Common myeloid progenitor, CD34-positive (primary cell): ENCODE data around the gene EIF5B.

Source experiments
- CTCF ChIA-PET: fragments of 350-600 bp; sonication (Branson Sonifier 250); formaldehyde crosslinking; loops from one replicate; lab custom pipeline; 2021; ENCODE audit warnings: antibody characterized with exemption; lab: Charles Lee
- POLR2A ChIA-PET: fragments of 350-600 bp; sonication (Branson Sonifier 250); formaldehyde crosslinking; loops from one replicate; lab custom pipeline; 2021; ENCODE audit warnings: antibody characterized with exemption; lab: Charles Lee
- DNase-seq, 3 donors: peaks; one replicate each; pipeline versions ENCODE4 v3.0.0 to v3.0.0-alpha.2; 2013
- H3K27ac ChIP-seq, 2 experiments: 1 replicate in 1 of 2; 2 replicates in 1 of 2; pipeline ENCODE4 v1.7.0; 2013; ENCODE audit warnings: inconsistent platforms in 2 of 2, low read length in 2 of 2, mild to moderate bottlenecking in 2 of 2, low read depth in 1 of 2, moderate library complexity in 1 of 2; ENCODE audit not compliant: severe bottlenecking in 2 of 2, insufficient read depth in 1 of 2, poor library complexity in 1 of 2
- H3K27me3 ChIP-seq, 5 experiments: replicated peaks in 2 of 5; 1 replicate in 3 of 5; 2 replicates in 2 of 5; pipeline versions ENCODE4 v1.6.1 to v1.7.0; 2013; ENCODE audit warnings: low read length in 4 of 5, mild to moderate bottlenecking in 2 of 5, moderate library complexity in 2 of 5, inconsistent platforms in 1 of 5; ENCODE audit not compliant: insufficient read depth in 5 of 5, control insufficient read depth in 4 of 5
- H3K36me3 ChIP-seq, 4 experiments: 1 replicate in 2 of 4; 2 replicates in 2 of 4; pipeline versions ENCODE4 v1.6.1 to v1.7.0; 2013; ENCODE audit warnings: low read length in 3 of 4, control low read depth in 1 of 4, mild to moderate bottlenecking in 1 of 4; ENCODE audit not compliant: control insufficient read depth in 4 of 4, insufficient read depth in 4 of 4
- H3K4me1 ChIP-seq, 4 experiments: 1 replicate in 3 of 4; 2 replicates in 1 of 4; pipeline versions ENCODE4 v1.6.1 to v1.7.1; 2013; ENCODE audit warnings: low read length in 3 of 4, mild to moderate bottlenecking in 3 of 4, control low read depth in 1 of 4, inconsistent platforms in 1 of 4, moderate library complexity in 1 of 4; ENCODE audit not compliant: control insufficient read depth in 4 of 4, insufficient read depth in 4 of 4; ENCODE audit errors: control extremely low read depth in 1 of 4
- H3K4me3 ChIP-seq, 7 experiments: 1 replicate in 4 of 7; 2 replicates in 3 of 7; pipeline versions ENCODE4 v1.5.1 to v1.7.0; 2013; ENCODE audit warnings: mild to moderate bottlenecking in 7 of 7, low read length in 6 of 7, moderate library complexity in 6 of 7, inconsistent platforms in 2 of 7, low read depth in 2 of 7, control low read depth in 1 of 7; ENCODE audit not compliant: insufficient read depth in 4 of 7, control insufficient read depth in 1 of 7; ENCODE audit errors: extremely low read depth in 1 of 7
- H3K9me3 ChIP-seq, 5 experiments: 1 replicate in 4 of 5; 2 replicates in 1 of 5; pipeline versions ENCODE4 v1.6.1 to v1.7.1; 2013; ENCODE audit warnings: low read length in 4 of 5, mild to moderate bottlenecking in 2 of 5, inconsistent platforms in 1 of 5, low read depth in 1 of 5, moderate library complexity in 1 of 5; ENCODE audit not compliant: control insufficient read depth in 4 of 5, insufficient read depth in 2 of 5; ENCODE audit errors: control extremely low read depth in 1 of 5
- WGBS: methylation state at CpG from one replicate; pipeline ENCODE4 v1.1.5; 2013; ENCODE audit not compliant: insufficient coverage; 5-methylcytosine and 5-hydroxymethylcytosine counted together

EIF5B gene

DNA sequence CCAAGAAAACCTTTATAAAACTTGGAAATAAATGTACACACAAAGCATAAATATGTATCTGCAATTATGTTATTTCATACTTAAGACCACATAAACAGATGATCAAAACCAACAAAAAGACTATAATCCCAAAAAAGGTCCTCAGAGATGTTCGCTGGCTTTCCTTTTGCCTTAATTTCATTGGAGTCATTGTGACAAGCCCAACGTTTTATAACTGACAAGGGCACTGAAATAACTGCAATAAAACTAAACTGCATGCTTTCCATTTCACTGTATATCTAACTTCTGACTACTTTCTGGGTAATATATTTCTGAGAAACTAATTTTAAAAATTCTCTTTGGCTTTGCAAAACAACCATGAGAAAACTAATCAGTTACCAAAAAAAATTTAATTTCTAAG lies 96.2 kb downstream of the EIF5B start:
- POLR2A ChIA-PET, result no interaction called here
- CTCF ChIA-PET, result interaction anchor here (1.4 kb wide), 1 partner anchor 9 kb away, joined by 6 read pairs; no protein-coding TSS in a partner anchor
- 100% methylated on average over 1 of the region's 2 CpGs for WGBS

DNA sequence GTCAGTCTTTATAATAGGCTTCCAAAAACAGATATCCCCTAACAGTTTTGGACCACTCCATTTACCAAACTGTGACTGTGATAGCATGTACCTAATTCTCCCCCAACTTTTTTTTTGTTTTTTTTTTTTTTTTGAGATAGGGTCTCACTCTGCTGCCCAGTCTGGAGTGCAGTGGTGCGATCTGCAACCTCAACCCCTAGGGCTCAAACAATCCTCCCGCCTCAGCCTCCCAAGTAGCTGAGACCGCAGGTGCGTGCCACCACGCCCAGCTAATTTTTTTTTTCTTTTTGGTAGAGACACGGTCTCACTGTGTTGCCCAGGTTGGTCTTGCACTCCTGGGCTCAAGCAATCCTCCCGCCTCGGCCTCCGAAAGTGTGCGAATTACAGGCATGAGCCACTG lies 99.7 kb downstream of the EIF5B start:
- CTCF ChIA-PET, result no interaction called here
- DNase-seq, result no peak
- Histone ChIP-seq H3K27me3 (no peaks in the 10 kb centered on the region), H3K27ac (no peak overlapping the region), H3K9me3 (no peaks in the 10 kb centered on the region), H3K36me3 (peaks cover 10 to 42% (median 18%) of the 10 kb centered on the region in 4 experiments), H3K4me1 (peaks cover 0 to 11% (median 5%) of the 10 kb centered on the region in 4 experiments), H3K4me3 (no peak overlapping the region)
- 96% methylated on average over 10 of the region's 10 CpGs for WGBS
- POLR2A ChIA-PET, result interaction anchor here (0.5 to 0.6 kb wide), 2 partner anchors 738 to 1160 kb away, joined by 3 read pairs; no protein-coding TSS in a partner anchor

More for the DNA sequence above, 96.2 kb downstream of the EIF5B start:
- DNase-seq, result no peak
- Histone ChIP-seq H3K27ac (no peak overlapping the region), H3K4me1 (peaks cover 0 to 21% (median 5%) of the 10 kb centered on the region in 4 experiments), H3K27me3 (no peaks in the 10 kb centered on the region), H3K4me3 (no peak overlapping the region), H3K36me3 (peaks cover 7 to 38% (median 15%) of the 10 kb centered on the region in 4 experiments), H3K9me3 (no peaks in the 10 kb centered on the region)

DNA sequence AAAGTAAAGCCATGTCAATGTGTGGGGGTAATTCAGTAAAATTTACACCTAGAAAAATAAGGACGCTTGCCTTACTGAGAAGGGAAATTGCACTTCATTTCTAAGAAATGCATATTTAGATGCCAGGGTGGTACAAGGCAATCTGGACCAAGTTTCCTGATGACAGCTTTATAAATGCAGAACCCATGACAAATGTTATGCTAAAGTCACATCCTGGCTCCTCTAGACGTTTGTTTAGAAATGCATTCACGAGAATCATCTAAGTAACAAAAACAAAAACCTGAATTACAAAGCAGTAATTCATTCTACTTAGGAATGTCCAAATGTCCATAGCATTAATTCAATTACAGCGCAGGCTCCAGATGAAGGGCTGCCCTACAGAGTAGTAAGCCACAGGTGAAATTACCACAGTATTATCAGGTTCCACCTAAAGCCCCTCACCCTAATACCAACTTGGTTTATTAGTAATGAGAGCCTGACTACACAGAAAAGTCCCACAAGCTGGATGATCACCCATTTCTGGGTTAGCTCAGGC lies 102.8 kb downstream of the EIF5B start:
- DNase-seq, result no peak
- no peak overlapping the region for H3K4me3 ChIP-seq
- peaks cover 10 to 37% (median 16%) of the 10 kb centered on the region in 4 experiments for H3K36me3 ChIP-seq
- H3K27me3 ChIP-seq, result no peaks in the 10 kb centered on the region
- WGBS, result 64% methylated on average over 3 of the region's 4 CpGs
- no peak overlapping the region for H3K27ac ChIP-seq
- no peaks in the 10 kb centered on the region for H3K9me3 ChIP-seq
- CTCF ChIA-PET, result interaction anchor here (0.7 to 0.9 kb wide), 2 partner anchors 50 to 51 kb away, joined by 3 read pairs; partner anchors contain the start of gene REV1
- POLR2A ChIA-PET, result no interaction called here
- peaks cover 0 to 2% (median 0%) of the 10 kb centered on the region in 4 experiments for H3K4me1 ChIP-seq

GRCh38 chr2:99442837-99443236 lies 105.6 kb downstream of the EIF5B start:
- peak; percentile 38 to 73 (median 63) for DNase-seq

GRCh38 chr2:99444222-99444621 lies 107.0 kb downstream of the EIF5B start:
- Histone ChIP-seq H3K4me3 (no peak overlapping the region), H3K27ac (no peak overlapping the region), H3K9me3 (no peaks in the 10 kb centered on the region), H3K4me1 (no peaks in the 10 kb centered on the region), H3K36me3 (peaks cover 5 to 42% (median 20%) of the 10 kb centered on the region in 4 experiments), H3K27me3 (no peaks in the 10 kb centered on the region)
- CTCF ChIA-PET, result interaction anchor here (2.8 kb wide), 1 partner anchor 47 kb away, joined by 13 read pairs; the partner anchor contains the start of gene REV1
- DNase-seq, result no peak
- WGBS, result 100% methylated on average over 2 of the region's 2 CpGs
- POLR2A ChIA-PET, result interaction anchor here (0.5 kb wide), 1 partner anchor 1631 kb away, joined by 3 read pairs; no protein-coding TSS in a partner anchor

More at GRCh38 chr2:99442837-99443236, 105.6 kb downstream of the EIF5B start:
- Histone ChIP-seq H3K9me3 (no peaks in the 10 kb centered on the region), H3K4me3 (no peak overlapping the region), H3K27me3 (no peaks in the 10 kb centered on the region), H3K36me3 (peaks cover 10 to 45% (median 21%) of the 10 kb centered on the region in 4 experiments), H3K4me1 (no peaks in the 10 kb centered on the region), H3K27ac (no peak overlapping the region)
- CTCF ChIA-PET, result interaction anchor here (0.7 to 2.8 kb wide), 5 partner anchors 8 to 48 kb away, joined by 3 to 13 read pairs (median 6); partner anchors contain the start of gene REV1
- 60% methylated on average over 1 of the region's 1 CpG for WGBS
- POLR2A ChIA-PET, result no interaction called here

- Histone ChIP-seq H3K27ac (no peak overlapping the region), H3K4me3 (no peak overlapping the region), H3K9me3 (no peaks in the 10 kb centered on the region), H3K4me1 (no peaks in the 10 kb centered on the region), H3K27me3 (no peaks in the 10 kb centered on the region), H3K36me3 (peaks cover 5 to 42% (median 19%) of the 10 kb centered on the region in 4 experiments)
- ChIA-PET POLR2A (no interaction called here), CTCF (no interaction called here)
- DNase-seq, result no peak
- 85% methylated on average over 2 of the region's 4 CpGs for WGBS
Measured at GRCh38 chr2:99445065-99445464, 107.9 kb downstream of the EIF5B start.

- H3K4me3 ChIP-seq, result no peak overlapping the region
- no peak overlapping the region for H3K27ac ChIP-seq
- peaks cover 2 to 42% (median 24%) of the 10 kb centered on the region in 4 experiments for H3K36me3 ChIP-seq
- WGBS, result no CpG with 5 or more reads among the region's 2 CpGs
- CTCF ChIA-PET, result interaction anchor here (1.5 kb wide), 1 partner anchor 17 kb away, joined by 3 read pairs; no protein-coding TSS in a partner anchor
- POLR2A ChIA-PET, result no interaction called here
- no peaks in the 10 kb centered on the region for H3K9me3 ChIP-seq
- H3K27me3 ChIP-seq, result no peaks in the 10 kb centered on the region
- no peak for DNase-seq
- H3K4me1 ChIP-seq, result no peaks in the 10 kb centered on the region
Measured at GRCh38 chr2:99448556-99448955, 111.4 kb downstream of the EIF5B start.
